Metanephros (tissue), 1 donor: ENCODE measurements around the gene NDUFAF5. TPM values are rescaled to one million over a fixed set of nuclear protein-coding genes. Genes with fewer than 3 reads are reported as not detected.

Experiments used
- total RNA-seq: library from RNA; depleted of rRNA; stranded (reverse); fragments of >200 nt; gene quantifications from one replicate; pipeline ENCODE4 v1.2.3, GENCODE V29; 2014

The NDUFAF5 gene, protein sequence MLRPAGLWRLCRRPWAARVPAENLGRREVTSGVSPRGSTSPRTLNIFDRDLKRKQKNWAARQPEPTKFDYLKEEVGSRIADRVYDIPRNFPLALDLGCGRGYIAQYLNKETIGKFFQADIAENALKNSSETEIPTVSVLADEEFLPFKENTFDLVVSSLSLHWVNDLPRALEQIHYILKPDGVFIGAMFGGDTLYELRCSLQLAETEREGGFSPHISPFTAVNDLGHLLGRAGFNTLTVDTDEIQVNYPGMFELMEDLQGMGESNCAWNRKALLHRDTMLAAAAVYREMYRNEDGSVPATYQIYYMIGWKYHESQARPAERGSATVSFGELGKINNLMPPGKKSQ
- total RNA-seq = 19.5 TPM

DNA sequence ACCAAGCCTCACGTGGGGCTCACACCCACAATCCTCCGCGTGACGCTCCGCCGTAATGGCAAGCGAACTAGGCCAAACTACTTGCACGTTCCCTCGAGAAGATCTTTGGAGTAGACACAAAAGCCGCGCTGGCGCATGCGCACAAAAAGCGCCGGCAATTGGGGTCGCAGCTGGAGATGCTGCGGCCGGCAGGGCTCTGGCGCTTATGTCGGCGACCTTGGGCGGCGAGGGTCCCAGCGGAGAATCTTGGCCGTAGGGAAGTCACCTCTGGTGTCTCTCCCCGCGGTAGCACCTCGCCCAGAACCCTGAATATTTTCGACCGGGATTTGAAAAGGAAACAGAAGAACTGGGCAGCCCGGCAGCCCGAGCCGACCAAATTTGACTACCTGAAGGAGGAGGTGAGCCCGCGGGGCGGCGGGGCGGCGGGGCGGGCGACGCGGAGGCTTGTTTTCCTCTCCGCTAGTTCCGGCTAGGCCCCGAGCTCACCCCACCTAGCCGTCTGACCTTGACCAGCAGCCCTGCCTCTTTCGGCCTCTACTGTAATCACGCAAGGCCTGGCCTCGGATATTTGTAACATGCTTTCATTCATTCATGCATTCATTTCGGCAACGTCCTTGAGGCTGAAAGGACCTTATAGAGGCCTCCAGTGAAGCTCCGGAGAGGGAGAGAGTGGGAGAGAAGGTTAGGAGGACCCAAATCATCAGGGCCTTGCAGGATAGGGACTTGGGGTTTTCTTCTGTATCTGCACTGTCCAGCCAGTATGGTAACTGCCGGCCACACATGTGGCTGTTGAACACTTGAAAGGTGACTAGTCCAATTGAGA, at the start of gene NDUFAF5, which contains the start of gene ESF1:
TSS of gene NDUFAF5 (plus strand) at position 136 of the 823 bp plus-strand sequence. CDS start at position 177, 41 bp downstream.
TSS of gene ESF1 (minus strand) at position 27 of the 823 bp plus-strand sequence. CDS start 1,779 bp downstream, outside the sequence.

Other genes starting within 250 kb of the NDUFAF5 start
- gene TASP1, start 146.1 kb upstream of the NDUFAF5 start, total RNA-seq = 20.7 TPM
- gene ESF1, start 109 bp upstream of the NDUFAF5 start, total RNA-seq = 6.4 TPM
- not detected for gene SEL1L2, start 205.6 kb downstream of the NDUFAF5 start, total RNA-seq
- gene MACROD2, start 210.5 kb downstream of the NDUFAF5 start, total RNA-seq = 19.9 TPM